ENCODE measurements around the gene SLC29A1. TPM values are rescaled to one million over a fixed set of nuclear protein-coding genes. Genes with fewer than 3 reads are reported as not detected.

The SLC29A1 gene
- total RNA-seq, 2 donors from 2014 or later, result 18.5 to 58.9 TPM

DNA sequence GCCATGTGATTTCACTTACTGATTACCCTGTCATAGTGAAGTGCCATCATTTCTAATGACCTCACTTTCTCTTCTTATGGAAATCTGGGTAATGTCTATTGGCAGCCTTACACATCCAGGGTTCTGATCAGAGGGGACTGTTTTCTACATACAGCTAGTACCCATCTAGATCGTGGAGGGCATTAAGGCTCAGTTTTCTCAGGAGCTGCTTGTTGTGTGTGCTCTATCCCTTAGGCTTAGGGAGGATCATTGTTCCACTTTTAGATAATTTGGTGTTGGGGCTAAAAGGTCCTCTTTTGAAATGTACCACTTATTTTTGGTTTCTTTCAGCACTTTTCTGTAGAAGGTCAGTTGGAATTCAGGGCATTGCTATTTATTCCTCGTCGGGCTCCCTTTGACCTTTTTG lies 27.3 kb downstream of the SLC29A1 start:
- 74% methylated on average over 3 of the region's 3 CpGs for WGBS
- Histone ChIP-seq H3K4me1 (replicated peaks) (peaks cover 9% of the 10 kb centered on the region), H3K27me3 (replicated peaks; ENCODE audit: insufficient read depth) (no peaks in the 10 kb centered on the region), H3K36me3 (peaks cover 21 to 37% of the 10 kb centered on the region in 2 donors), H3K27ac (no peak overlapping the region), H3K9me3 (no peaks in the 10 kb centered on the region), H3K4me3 (no peak overlapping the region)
- no peak for TF ChIP-seq POLR2AphosphoS5 (IDR thresholded peaks at IDR 0.05)
- no peak for TF ChIP-seq POLR2A (IDR thresholded peaks at IDR 0.05)
- TF ChIP-seq, protein P1, sequence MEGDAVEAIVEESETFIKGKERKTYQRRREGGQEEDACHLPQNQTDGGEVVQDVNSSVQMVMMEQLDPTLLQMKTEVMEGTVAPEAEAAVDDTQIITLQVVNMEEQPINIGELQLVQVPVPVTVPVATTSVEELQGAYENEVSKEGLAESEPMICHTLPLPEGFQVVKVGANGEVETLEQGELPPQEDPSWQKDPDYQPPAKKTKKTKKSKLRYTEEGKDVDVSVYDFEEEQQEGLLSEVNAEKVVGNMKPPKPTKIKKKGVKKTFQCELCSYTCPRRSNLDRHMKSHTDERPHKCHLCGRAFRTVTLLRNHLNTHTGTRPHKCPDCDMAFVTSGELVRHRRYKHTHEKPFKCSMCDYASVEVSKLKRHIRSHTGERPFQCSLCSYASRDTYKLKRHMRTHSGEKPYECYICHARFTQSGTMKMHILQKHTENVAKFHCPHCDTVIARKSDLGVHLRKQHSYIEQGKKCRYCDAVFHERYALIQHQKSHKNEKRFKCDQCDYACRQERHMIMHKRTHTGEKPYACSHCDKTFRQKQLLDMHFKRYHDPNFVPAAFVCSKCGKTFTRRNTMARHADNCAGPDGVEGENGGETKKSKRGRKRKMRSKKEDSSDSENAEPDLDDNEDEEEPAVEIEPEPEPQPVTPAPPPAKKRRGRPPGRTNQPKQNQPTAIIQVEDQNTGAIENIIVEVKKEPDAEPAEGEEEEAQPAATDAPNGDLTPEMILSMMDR (IDR thresholded peaks at IDR 0.05), result no peak
- intact Hi-C loops (cut with DNase I), result no loop called here
- DNase-seq (ENCODE audit: low spot score), result no peak

DNA sequence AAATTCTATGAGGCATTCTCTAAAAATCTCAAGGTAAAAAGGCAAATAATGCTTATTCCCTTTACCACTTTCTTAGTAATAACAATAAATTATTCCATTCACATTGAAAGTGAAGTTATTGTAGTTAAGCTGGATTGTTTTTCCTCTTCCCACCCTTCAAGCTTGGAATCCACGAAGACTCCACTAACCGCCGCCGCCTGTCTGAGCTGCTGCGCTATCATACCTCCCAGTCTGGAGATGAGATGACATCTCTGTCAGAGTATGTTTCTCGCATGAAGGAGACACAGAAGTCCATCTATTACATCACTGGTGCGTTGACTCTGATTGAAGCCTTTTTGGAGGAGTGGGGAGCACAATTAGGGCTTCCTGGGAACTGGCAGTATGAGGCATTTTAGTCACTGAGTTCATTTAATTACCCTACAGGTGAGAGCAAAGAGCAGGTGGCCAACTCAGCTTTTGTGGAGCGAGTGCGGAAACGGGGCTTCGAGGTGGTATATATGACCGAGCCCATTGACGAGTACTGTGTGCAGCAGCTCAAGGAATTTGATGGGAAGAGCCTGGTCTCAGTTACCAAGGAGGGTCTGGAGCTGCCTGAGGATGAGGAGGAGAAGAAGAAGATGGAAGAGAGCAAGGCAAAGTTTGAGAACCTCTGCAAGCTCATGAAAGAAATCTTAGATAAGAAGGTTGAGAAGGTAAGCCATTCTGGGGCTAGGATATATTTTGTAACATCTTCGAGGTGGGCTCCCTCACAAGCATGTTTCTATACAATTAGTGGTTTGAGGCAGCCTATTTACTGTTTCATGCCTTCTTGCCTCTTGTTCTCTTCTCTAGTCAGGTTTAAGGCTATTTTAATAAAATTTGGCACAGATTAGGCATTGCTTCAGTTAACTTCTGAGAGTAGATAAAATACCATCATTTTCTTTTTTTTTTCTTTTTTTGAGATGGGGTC lies 28.5 kb downstream of the SLC29A1 start:
- Histone ChIP-seq H3K4me3 (no peak overlapping the region), H3K27ac (no peak overlapping the region), H3K36me3 (peaks cover 21 to 37% of the 10 kb centered on the region in 2 donors), H3K9me3 (no peaks in the 10 kb centered on the region), H3K27me3 (replicated peaks; ENCODE audit: insufficient read depth) (no peaks in the 10 kb centered on the region), H3K4me1 (replicated peaks) (peaks cover 13% of the 10 kb centered on the region)
- intact Hi-C loops (cut with DNase I), result no loop called here
- 91% methylated on average over 14 of the region's 14 CpGs for WGBS
- no peak for DNase-seq (ENCODE audit: low spot score)
- TF ChIP-seq POLR2A (IDR thresholded peaks at IDR 0.05) (no peak), POLR2AphosphoS5 (IDR thresholded peaks at IDR 0.05) (no peak)
- TF ChIP-seq, protein P1 (IDR thresholded peaks at IDR 0.05), result no peak

DNA sequence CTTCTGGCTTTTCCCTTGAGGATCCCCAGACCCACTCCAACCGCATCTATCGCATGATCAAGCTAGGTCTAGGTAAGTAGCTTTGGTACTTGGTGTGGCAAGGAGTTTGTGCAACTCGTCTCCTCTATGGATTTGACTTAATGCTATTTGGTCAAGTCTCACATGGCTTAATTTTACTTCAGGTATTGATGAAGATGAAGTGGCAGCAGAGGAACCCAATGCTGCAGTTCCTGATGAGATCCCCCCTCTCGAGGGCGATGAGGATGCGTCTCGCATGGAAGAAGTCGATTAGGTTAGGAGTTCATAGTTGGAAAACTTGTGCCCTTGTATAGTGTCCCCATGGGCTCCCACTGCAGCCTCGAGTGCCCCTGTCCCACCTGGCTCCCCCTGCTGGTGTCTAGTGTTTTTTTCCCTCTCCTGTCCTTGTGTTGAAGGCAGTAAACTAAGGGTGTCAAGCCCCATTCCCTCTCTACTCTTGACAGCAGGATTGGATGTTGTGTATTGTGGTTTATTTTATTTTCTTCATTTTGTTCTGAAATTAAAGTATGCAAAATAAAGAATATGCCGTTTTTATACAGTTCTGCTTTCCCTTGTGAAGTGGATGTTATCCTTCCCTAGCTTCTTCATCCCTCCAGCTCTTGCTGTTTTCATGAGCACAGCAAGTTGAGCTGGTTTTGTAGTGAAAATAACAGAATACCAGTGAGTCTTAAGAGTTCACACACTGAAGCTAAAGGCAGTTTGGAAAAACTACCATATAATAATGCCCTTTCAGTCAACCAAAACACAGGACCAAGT lies 30.1 kb downstream of the SLC29A1 start:
- DNase-seq (ENCODE audit: low spot score), result no peak
- H3K9me3 ChIP-seq, result no peaks in the 10 kb centered on the region
- H3K4me3 ChIP-seq, result no peak overlapping the region
- TF ChIP-seq, protein P1 (IDR thresholded peaks at IDR 0.05), result peak in 2 of 4 experiments; percentile 38 to 41
- no peak for TF ChIP-seq POLR2A (IDR thresholded peaks at IDR 0.05)
- intact Hi-C loops (cut with DNase I), result no loop called here
- H3K27ac ChIP-seq, result no peak overlapping the region
- H3K27me3 ChIP-seq (replicated peaks; ENCODE audit: insufficient read depth), result no peaks in the 10 kb centered on the region
- H3K4me1 ChIP-seq (replicated peaks), result peaks cover 13% of the 10 kb centered on the region
- H3K36me3 ChIP-seq, result peaks cover 21 to 37% of the 10 kb centered on the region in 2 donors
- WGBS, result 65% methylated on average over 10 of the region's 10 CpGs

DNA sequence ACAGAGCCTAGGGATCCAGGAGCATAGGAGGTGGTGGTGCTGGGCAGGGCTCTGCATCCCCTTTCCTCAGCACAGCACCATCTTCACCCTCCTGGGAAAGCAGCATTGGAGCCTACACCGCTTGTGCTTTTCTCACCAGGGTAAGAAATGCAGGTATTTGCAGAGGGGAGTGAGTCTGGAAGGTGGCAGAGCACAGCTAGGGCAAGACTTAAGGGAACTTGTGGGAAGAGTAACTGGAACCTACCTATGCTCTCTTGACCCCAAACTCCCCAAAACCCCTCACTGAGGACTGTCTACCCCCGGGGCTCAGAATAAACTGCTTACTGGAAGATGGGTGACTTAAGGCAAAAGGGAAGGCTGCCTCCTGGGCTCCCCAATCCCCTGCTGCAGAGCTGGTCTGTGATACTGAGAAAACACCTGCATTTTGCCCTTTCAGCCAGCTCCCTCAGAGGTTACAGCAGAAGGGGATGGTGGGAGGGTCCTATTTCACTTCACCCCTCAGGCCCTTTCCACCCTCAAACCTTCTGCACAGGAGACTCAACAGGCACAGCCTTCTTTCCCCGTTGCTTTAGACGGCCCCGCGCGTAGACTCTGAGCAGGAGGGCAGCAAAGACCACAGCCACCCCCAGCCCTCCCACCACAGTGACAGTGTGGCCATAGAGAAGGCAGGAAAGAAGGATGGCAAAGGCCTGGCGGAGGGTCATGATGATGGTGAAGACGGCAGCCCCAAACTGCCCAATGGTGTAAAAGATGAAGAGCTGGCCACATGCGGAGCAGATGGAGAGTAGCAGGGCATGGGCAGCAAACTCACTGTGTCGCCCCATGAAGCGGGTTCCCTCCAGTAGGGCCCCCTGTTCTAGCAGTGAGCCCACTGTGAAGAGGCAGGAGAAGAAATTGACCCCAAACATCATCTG lies 31.1 kb downstream of the SLC29A1 start:
- no peak overlapping the region for H3K27ac ChIP-seq
- H3K4me1 ChIP-seq (replicated peaks), result peaks cover 7% of the 10 kb centered on the region
- TF ChIP-seq POLR2A (IDR thresholded peaks at IDR 0.05) (no peak), POLR2AphosphoS5 (IDR thresholded peaks at IDR 0.05) (no peak)
- TF ChIP-seq, protein P1 (IDR thresholded peaks at IDR 0.05), result no peak
- H3K36me3 ChIP-seq, result peaks cover 21 to 34% of the 10 kb centered on the region in 2 donors
- no peak overlapping the region for H3K4me3 ChIP-seq
- H3K27me3 ChIP-seq (replicated peaks; ENCODE audit: insufficient read depth), result no peaks in the 10 kb centered on the region
- WGBS, result 75% methylated on average over 12 of the region's 12 CpGs
- no peak for DNase-seq (ENCODE audit: low spot score)
- no peaks in the 10 kb centered on the region for H3K9me3 ChIP-seq
- intact Hi-C loops (cut with DNase I), result no loop called here

Measured in prostate gland (tissue), 2 donors.